Loucy (cell line): ENCODE results near the gene ACVR1.

ENCODE experiments used
- CTCF ChIP-seq: fragments of 200-600 bp; sonication (generic); conservative IDR thresholded peaks from 2 replicates; pipeline ENCODE4 v1.5.1; 2014; ENCODE audit warnings: mild to moderate bottlenecking, antibody characterized with exemption, low read length
- EZH2phosphoT487 ChIP-seq: fragments of 200-600 bp; IDR thresholded peaks from 2 replicates; pipeline ENCODE4 v1.6.1; 2018; ENCODE audit warnings: antibody characterized with exemption, mild to moderate bottlenecking, moderate library complexity, borderline replicate concordance

DNA sequence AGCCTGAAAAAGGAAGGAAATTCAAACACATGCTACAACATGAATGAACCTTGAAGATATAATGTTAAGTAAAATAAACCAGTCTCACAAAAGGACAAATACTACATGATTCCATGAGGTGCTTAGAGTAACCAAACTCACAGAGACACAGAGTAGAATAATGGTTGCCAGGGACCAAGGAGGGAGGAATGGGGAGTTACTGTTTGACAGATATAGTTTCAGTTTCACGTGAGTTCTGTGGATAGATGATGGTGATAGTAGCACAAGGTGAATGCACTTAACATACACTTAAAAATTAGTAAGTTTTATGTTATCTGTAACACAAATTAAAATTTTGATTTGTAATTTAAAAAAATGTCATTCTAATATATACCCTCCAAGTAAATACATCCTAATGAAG is 140.6 kb downstream of the ACVR1 start:
- TF ChIP-seq EZH2phosphoT487 (no peak), CTCF (no peak)
